GM12878 (cell line): Measurements from ENCODE around the gene AMDHD2. TPM values are rescaled to one million over a fixed set of nuclear protein-coding genes. Genes with fewer than 3 reads are reported as not detected.
A peak's percentile ranks its signal among the peaks of the same experiment; 100 is the strongest.

ENCODE experiments used
- ATAC-seq: fragments of 200-7000 bp; cut with Tn5 transposase; 3 replicates; pipeline ENCODE4 v1.9.1; 2020; ENCODE audit warnings: mild to moderate bottlenecking, moderate library complexity
- BruUV-seq: library from RNA; stranded (reverse); fragments of 400-500 nt; replicated peaks from 2 replicates; lab custom pipeline; 2021; lab: Mats Ljungman, UMichigan
- CTCF ChIA-PET: fragments of 300-600 bp; sonication (Branson Sonifier 250); formaldehyde crosslinking; extraction: SDS; loops from one replicate; lab custom pipeline; 2021; ENCODE audit warnings: inconsistent platforms; lab: Yijun Ruan, JAX
- POLR2A ChIA-PET: fragments of 350-600 bp; formaldehyde crosslinking; extraction: SDS; loops from one replicate; lab custom pipeline; 2021; ENCODE audit warnings: inconsistent platforms; lab: Charles Lee
- RAD21 ChIA-PET: fragments of 300-600 bp; sonication (Branson Sonifier 250); formaldehyde crosslinking; loops from one replicate; lab custom pipeline; 2023; ENCODE audit warnings: antibody characterized with exemption; ENCODE audit not compliant: unreplicated experiment; lab: Charles Lee
- SMC1A ChIA-PET: fragments of 300-600 bp; sonication (Branson Sonifier 250); formaldehyde crosslinking; loops from one replicate; lab custom pipeline; 2023; ENCODE audit not compliant: unreplicated experiment, uncharacterized antibody; lab: Charles Lee
- DNase-seq: peaks from one replicate; pipeline ENCODE4 v3.0.0-alpha.2; 2011; ENCODE audit warnings: low read depth, low spot score
- FAIRE-seq: peaks from 3 replicates; lab custom pipeline; 2011; peaks lifted over from hg19 to GRCh38; lab: Jason Lieb, UNC
- H2AFZ ChIP-seq: 2 replicates; pipeline ENCODE4 v1.6.0; 2011; ENCODE audit warnings: low read depth, low read length, control low read depth; ENCODE audit not compliant: control insufficient read depth
- H3K27ac ChIP-seq: 2 replicates; pipeline ENCODE4 v1.5.1; 2011; ENCODE audit warnings: control low read depth; ENCODE audit not compliant: control insufficient read depth, insufficient read depth
- H3K27me3 ChIP-seq, 2 experiments: replicated peaks in 1 of 2; 2 replicates each; pipeline versions ENCODE4 v1.6.0 to v1.6.1; 2011; ENCODE audit warnings: low read length in 1 of 2; ENCODE audit not compliant: control insufficient read depth in 2 of 2, insufficient read depth in 2 of 2
- H3K36me3 ChIP-seq, 2 experiments: 2 replicates each; pipeline ENCODE4 v1.5.1; 2011; ENCODE audit warnings: low read length in 1 of 2; ENCODE audit not compliant: control insufficient read depth in 2 of 2, insufficient read depth in 2 of 2
- H3K4me1 ChIP-seq: 2 replicates; pipeline ENCODE4 v1.6.1; 2011; ENCODE audit warnings: mild to moderate bottlenecking, low read length, moderate library complexity, mixed read lengths; ENCODE audit not compliant: control insufficient read depth, insufficient read depth
- H3K4me2 ChIP-seq: 2 replicates; pipeline ENCODE4 v1.6.0; 2011; ENCODE audit warnings: control low read depth; ENCODE audit not compliant: control insufficient read depth, insufficient read depth
- H3K4me3 ChIP-seq: fragments of 200-600 bp; sonication (generic); 2 replicates; pipeline ENCODE4 v1.5.1; 2016
- H3K79me2 ChIP-seq: 2 replicates; pipeline ENCODE4 v1.6.0; 2011; ENCODE audit warnings: low read length; ENCODE audit not compliant: control insufficient read depth, insufficient read depth
- H3K9ac ChIP-seq: 2 replicates; pipeline ENCODE4 v1.8.0; 2011; ENCODE audit warnings: low read length, control low read depth, mixed read lengths; ENCODE audit not compliant: control insufficient read depth, insufficient read depth
- H3K9me3 ChIP-seq: replicated peaks from 3 replicates; pipeline ENCODE4 v1.5.1; 2011; ENCODE audit warnings: mild to moderate bottlenecking, low read length; ENCODE audit not compliant: control insufficient read depth, insufficient read depth
- H4K20me1 ChIP-seq: 2 replicates; pipeline ENCODE4 v1.6.0; 2011; ENCODE audit not compliant: control insufficient read depth, insufficient read depth
- HDAC6 ChIP-seq: fragments of 200-600 bp; sonication (generic); IDR thresholded peaks from one replicate; pipeline ENCODE4 v1.8.0; 2017; ENCODE audit warnings: antibody characterized with exemption; ENCODE audit not compliant: unreplicated experiment
- POLR2AphosphoS5 ChIP-seq: IDR thresholded peaks from 2 replicates; pipeline ENCODE4 v1.6.1; 2011; ENCODE audit warnings: mild to moderate bottlenecking, low read length, inconsistent platforms
- USF1 ChIP-seq: IDR thresholded peaks from 2 replicates; pipeline ENCODE4 v1.6.1; 2011; ENCODE audit warnings: borderline replicate concordance, low read depth, mild to moderate bottlenecking, moderate library complexity, mixed read lengths, low read length; ENCODE audit not compliant: insufficient read depth; ENCODE audit errors: extremely low read length
- WGBS: methylation state at CpG from one replicate; pipeline ENCODE4 v1.1.6; 2016; ENCODE audit warnings: low lambda C conversion rate; ENCODE audit not compliant: insufficient replicate concordance, insufficient coverage; ENCODE audit errors: missing lambda C conversion rate; 5-methylcytosine and 5-hydroxymethylcytosine counted together
- in situ Hi-C: fragments of 300-500 bp; cut with MboI; formaldehyde crosslinking; loops from 9 replicates; pipeline ENCODE4 v1.14.3; 2018; ENCODE audit warnings: mixed read lengths
- intact Hi-C: fragments of 100-400 bp; cut with micrococcal nuclease; formaldehyde crosslinking; loops from one replicate; pipeline ENCODE4 v1.14.2; 2022; ENCODE audit not compliant: unreplicated experiment
- polyA plus RNA-seq, 11 experiments: library from polyadenylated mRNA; depleted of rRNA in 4 of 11; unstranded in 6 of 11; stranded (reverse) in 5 of 11; fragments of >200 nt; fragmentation: Nextera tagmentation in 4 of 11; fragmentation: Illumina TruSeq in 1 of 11; extraction: Ambion mirVana in 4 of 11; extraction: Trizol in 1 of 11; gene quantifications; 1 replicate in 1 of 11; 2 replicates in 10 of 11; pipeline versions ENCODE4 v1.2.1 to v1.2.3, GENCODE V29; 2011 to 2016; ENCODE audit warnings: inconsistent platforms in 2 of 11, missing spikeins in 2 of 11, low read depth in 1 of 11
- total RNA-seq, 4 experiments: library from RNA; depleted of rRNA in 3 of 4; stranded (reverse); fragments of >200 nt in 3 of 4; fragmentation: Illumina TruSeq in 1 of 4; extraction: Trizol in 1 of 4; gene quantifications; 2 replicates each; pipeline versions ENCODE4 v1.2.1 to v1.2.3, GENCODE V29; 2013 to 2021

AMDHD2 gene
- total and polyA plus RNA-seq, 10 of the 15 experiments (the other 5 are each of a cell fraction or from before 2014, with no cell fraction given), result 0.60 to 41.8 (median 24.3) TPM; not detected in 1

- ATAC-seq, result no peak
- SMC1A ChIA-PET, result no interaction called here
- POLR2A ChIA-PET, result interaction anchor here (1.1 to 1.5 kb wide), 2 partner anchors 12 to 18 kb away, joined by 4 read pairs; partner anchors contain the start of genes CEMP1 and PDPK1
- RAD21 ChIA-PET, result no interaction called here
- H3K4me2 ChIP-seq, result no peak overlapping the region
- H2AFZ ChIP-seq, result no peak overlapping the region
- H4K20me1 ChIP-seq, result peaks cover 9% of the 10 kb centered on the region
- H3K4me3 ChIP-seq, result no peak overlapping the region
- H3K4me1 ChIP-seq, result peaks cover 17% of the 10 kb centered on the region
- H3K27me3 ChIP-seq, result no peaks in the 10 kb centered on the region
- H3K79me2 ChIP-seq, result peaks cover 61% of the 10 kb centered on the region
- no peaks in the 10 kb centered on the region for H3K9me3 ChIP-seq
- H3K9ac ChIP-seq, result no peak overlapping the region
- DNase-seq, result no peak
- CTCF ChIA-PET, result interaction anchor here (0.8 kb wide), 1 partner anchor 18 kb away, joined by 4 read pairs; no protein-coding TSS in a partner anchor
- WGBS, result 87% methylated on average over 39 of the region's 39 CpGs
- in situ Hi-C loops, result no loop called here
- no peak for TF ChIP-seq HDAC6
- TF ChIP-seq POLR2AphosphoS5, result 0 out of 2 replicates have a peak, but pooled peaks have one; percentile 41
- peak; percentile 1 for TF ChIP-seq USF1
- no peak for FAIRE-seq
- no peak overlapping the region for H3K27ac ChIP-seq
- peaks cover 6 to 16% of the 10 kb centered on the region in 2 experiments; a peak in 3 of 4 replicates for H3K36me3 ChIP-seq
- no TSS peak for BruUV-seq
- intact Hi-C loops, result no loop called here
These were observed 1.1 kb upstream of the AMDHD2 start for GRCh38 chr16:2518823-2519710.
